Measurements from ENCODE around the gene RPL12. TPM values are rescaled to one million over a fixed set of nuclear protein-coding genes. Genes with fewer than 3 reads are reported as not detected.

Gene RPL12
- total RNA-seq, 4 donors from 2014 or later: 2,291 to 3,774 (median 2,862) TPM

DNA sequence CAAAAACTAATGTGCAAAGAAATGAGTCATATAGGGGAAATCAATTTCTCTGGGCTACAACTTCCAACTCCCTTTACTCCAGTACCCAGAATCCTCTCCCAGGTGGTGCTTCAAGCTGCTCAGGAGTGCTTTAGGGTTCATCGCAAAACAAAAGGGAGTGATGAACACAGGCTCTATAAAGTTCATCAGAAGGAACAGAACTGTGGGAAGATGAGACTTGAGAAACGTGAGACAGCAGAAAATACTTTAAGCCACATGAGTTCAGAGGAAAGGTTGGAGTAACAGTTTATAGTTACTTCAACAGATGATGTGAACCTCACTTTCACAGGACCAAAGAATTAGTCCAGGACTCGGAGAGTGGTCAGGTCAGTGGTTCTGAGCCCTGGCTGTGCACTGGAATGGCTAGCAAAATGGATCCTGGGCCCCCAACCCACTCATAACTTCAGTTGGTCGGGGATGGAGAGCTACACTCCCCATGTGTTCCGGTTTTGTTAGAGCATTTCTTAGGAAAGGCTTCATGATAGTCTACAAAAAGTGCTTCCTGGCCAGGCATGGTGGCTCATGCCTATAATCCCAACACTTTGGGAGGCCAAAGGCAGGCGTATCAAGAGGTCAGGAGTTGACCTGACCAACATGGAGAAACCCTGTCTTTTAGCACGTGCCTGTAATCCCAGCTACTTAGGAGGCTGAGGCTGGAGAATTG lies 4.3 kb downstream of the RPL12 start:
- TF ChIP-seq POLR2AphosphoS5 (IDR thresholded peaks at IDR 0.05) (no peak), POLR2A (IDR thresholded peaks at IDR 0.05) (no peak), EP300 (IDR thresholded peaks at IDR 0.05) (no peak)
- TF ChIP-seq, protein P1, sequence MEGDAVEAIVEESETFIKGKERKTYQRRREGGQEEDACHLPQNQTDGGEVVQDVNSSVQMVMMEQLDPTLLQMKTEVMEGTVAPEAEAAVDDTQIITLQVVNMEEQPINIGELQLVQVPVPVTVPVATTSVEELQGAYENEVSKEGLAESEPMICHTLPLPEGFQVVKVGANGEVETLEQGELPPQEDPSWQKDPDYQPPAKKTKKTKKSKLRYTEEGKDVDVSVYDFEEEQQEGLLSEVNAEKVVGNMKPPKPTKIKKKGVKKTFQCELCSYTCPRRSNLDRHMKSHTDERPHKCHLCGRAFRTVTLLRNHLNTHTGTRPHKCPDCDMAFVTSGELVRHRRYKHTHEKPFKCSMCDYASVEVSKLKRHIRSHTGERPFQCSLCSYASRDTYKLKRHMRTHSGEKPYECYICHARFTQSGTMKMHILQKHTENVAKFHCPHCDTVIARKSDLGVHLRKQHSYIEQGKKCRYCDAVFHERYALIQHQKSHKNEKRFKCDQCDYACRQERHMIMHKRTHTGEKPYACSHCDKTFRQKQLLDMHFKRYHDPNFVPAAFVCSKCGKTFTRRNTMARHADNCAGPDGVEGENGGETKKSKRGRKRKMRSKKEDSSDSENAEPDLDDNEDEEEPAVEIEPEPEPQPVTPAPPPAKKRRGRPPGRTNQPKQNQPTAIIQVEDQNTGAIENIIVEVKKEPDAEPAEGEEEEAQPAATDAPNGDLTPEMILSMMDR (IDR thresholded peaks at IDR 0.05): no peak
- no peaks in the 10 kb centered on the region for H3K9me3 ChIP-seq
- no peak for DNase-seq (ENCODE audit: low spot score in 2 of 2)
- no peak overlapping the region for H3K27ac ChIP-seq
- H3K36me3 ChIP-seq: peaks cover 75% of the 10 kb centered on the region
- 78% methylated on average over 7 of the region's 7 CpGs for WGBS
- H3K4me1 ChIP-seq: peaks cover 30% of the 10 kb centered on the region
- H3K27me3 ChIP-seq: no peaks in the 10 kb centered on the region
- H3K4me3 ChIP-seq: no peak overlapping the region

DNA sequence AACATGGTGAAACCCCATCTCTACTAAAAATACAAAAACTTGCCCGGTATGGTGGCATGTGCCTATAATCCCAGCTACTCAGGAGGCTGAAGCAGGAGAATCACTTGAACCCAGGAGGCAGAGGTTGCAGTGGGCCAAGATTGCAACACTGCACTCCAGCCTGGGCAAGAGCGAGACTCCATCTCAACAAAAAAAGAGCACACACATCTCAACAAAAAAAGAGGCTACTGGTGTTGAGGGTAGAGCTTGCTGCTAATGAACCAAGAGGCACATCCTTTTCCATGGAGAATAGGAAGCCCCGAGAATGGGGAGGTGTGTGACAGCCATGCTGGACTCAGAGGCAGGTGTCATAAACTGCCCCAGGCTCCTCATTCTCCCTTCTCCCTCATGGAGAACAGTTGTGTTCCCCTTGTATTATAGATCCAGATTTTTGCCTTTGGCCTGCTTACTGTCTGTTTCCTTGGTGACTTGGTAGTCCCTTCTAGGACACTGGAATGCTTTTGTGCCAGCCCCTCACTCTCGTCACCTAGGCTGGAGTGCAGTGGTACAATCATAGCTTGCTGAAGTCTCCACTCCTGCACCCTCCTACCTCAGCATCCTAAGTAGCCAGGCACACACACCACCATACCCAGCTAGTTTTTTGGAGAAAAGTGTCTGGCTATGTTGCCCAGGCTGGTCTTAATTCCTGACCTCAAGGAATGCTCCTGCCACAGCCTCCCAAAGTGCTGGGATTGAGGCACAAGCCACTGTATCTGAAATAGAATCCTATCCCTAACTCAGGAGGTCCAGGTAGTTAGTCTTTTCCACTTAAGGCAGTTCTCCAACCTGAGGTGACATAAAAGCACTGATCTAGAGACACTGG lies 5.1 kb downstream of the RPL12 start:
- H3K36me3 ChIP-seq: peaks cover 82% of the 10 kb centered on the region
- H3K27me3 ChIP-seq: no peaks in the 10 kb centered on the region
- no peak for DNase-seq (ENCODE audit: low spot score in 2 of 2)
- H3K9me3 ChIP-seq: no peaks in the 10 kb centered on the region
- 88% methylated on average over 4 of the region's 4 CpGs for WGBS
- H3K4me3 ChIP-seq: no peak overlapping the region
- no peak overlapping the region for H3K27ac ChIP-seq
- TF ChIP-seq, protein P1 (IDR thresholded peaks at IDR 0.05): no peak
- TF ChIP-seq POLR2A (IDR thresholded peaks at IDR 0.05): no peak
- TF ChIP-seq EP300 (IDR thresholded peaks at IDR 0.05): no peak
- no peak for TF ChIP-seq POLR2AphosphoS5 (IDR thresholded peaks at IDR 0.05)
- peaks cover 29% of the 10 kb centered on the region for H3K4me1 ChIP-seq

GRCh38 chr9:127444921-127445850 lies 6.0 kb downstream of the RPL12 start:
- Histone ChIP-seq H3K27ac (no peak overlapping the region), H3K4me1 (peaks cover 23% of the 10 kb centered on the region), H3K27me3 (no peaks in the 10 kb centered on the region), H3K4me3 (no peak overlapping the region), H3K9me3 (no peaks in the 10 kb centered on the region), H3K36me3 (peaks cover 91% of the 10 kb centered on the region)
- 92% methylated on average over 15 of the region's 15 CpGs for WGBS
- no peak for DNase-seq (ENCODE audit: low spot score in 2 of 2)
- TF ChIP-seq EP300 (IDR thresholded peaks at IDR 0.05): no peak
- no peak for TF ChIP-seq POLR2AphosphoS5 (IDR thresholded peaks at IDR 0.05)
- TF ChIP-seq POLR2A (IDR thresholded peaks at IDR 0.05): no peak
- TF ChIP-seq, protein P1 (IDR thresholded peaks at IDR 0.05): no peak

- Histone ChIP-seq H3K36me3 (peaks cover 92% of the 10 kb centered on the region), H3K4me1 (peaks cover 15% of the 10 kb centered on the region), H3K27ac (no peak overlapping the region), H3K4me3 (no peak overlapping the region), H3K27me3 (no peaks in the 10 kb centered on the region), H3K9me3 (no peaks in the 10 kb centered on the region)
- no peak for DNase-seq (ENCODE audit: low spot score in 2 of 2)
- TF ChIP-seq, protein P1 (IDR thresholded peaks at IDR 0.05): no peak
- TF ChIP-seq POLR2AphosphoS5 (IDR thresholded peaks at IDR 0.05): no peak
- 95% methylated on average over 17 of the region's 17 CpGs for WGBS
Measured at GRCh38 chr9:127444283-127444920, 6.8 kb downstream of the RPL12 start.

All from suprapubic skin (tissue), 4 donors.